ENCODE data around the gene DSTYK. TPM values are rescaled to one million over a fixed set of nuclear protein-coding genes. Genes with fewer than 3 reads are reported as not detected.

DSTYK gene
- polyA plus RNA-seq, 1 donor from 2014 or later = 12.1 TPM

DNA sequence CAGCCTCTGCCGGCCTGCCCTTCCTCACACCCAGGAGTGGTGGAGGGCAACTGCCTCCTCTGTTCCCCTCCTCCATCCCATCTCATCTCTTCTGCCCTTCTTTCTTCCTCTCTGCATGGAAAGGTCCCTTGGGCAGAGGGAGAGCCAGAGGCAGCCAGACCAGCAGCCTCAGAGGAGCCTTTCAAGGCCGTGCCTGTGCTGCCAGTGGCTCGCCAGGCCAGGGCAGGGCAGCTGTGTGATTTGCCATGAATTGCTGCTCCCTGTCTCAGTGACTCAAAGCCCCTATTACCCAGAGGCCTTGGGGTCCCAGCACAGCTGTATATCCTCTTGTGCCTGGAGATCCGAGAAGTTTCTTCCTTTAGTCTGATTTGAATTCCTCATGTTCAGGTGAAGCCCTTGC lies 38.1 kb upstream of the DSTYK start:
- H3K4me2 ChIP-seq (ENCODE audit: low read length) = no peak overlapping the region
- H2AFZ ChIP-seq (ENCODE audit: low read depth, low read length) = no peak overlapping the region
- no peak overlapping the region for H3K27ac ChIP-seq (ENCODE audit: low read length)
- no peak overlapping the region for H3K9ac ChIP-seq (ENCODE audit: low read length)
- no peaks in the 10 kb centered on the region for H3K27me3 ChIP-seq (ENCODE audit: insufficient read depth, low read depth, low read length)
- no peaks in the 10 kb centered on the region for H3K9me3 ChIP-seq (ENCODE audit: low read length)
- no peaks in the 10 kb centered on the region for H3K79me2 ChIP-seq (replicated peaks; ENCODE audit: insufficient read depth, low read length)
- H3F3A ChIP-seq (ENCODE audit: insufficient read depth, low read length, poor library complexity, severe bottlenecking) = no peaks in the 10 kb centered on the region
- H3K4me3 ChIP-seq (ENCODE audit: low read length) = no peak overlapping the region
- H3K36me3 ChIP-seq (ENCODE audit: insufficient read depth, low read length) = no peaks in the 10 kb centered on the region
- no peaks in the 10 kb centered on the region for H4K20me1 ChIP-seq (ENCODE audit: insufficient read depth)
- TF ChIP-seq EZH2 (IDR thresholded peaks at IDR 0.05; ENCODE audit: borderline replicate concordance, insufficient read depth, low read length, poor library complexity, severe bottlenecking) (no peak), POLR2AphosphoS5 (IDR thresholded peaks at IDR 0.05) (no peak), SMC3 (conservative IDR thresholded peaks at IDR 0.05; ENCODE audit: poor library complexity) (no peak)
- no peaks in the 10 kb centered on the region for H3K9me2 ChIP-seq (ENCODE audit: insufficient read depth, low read length)

DNA sequence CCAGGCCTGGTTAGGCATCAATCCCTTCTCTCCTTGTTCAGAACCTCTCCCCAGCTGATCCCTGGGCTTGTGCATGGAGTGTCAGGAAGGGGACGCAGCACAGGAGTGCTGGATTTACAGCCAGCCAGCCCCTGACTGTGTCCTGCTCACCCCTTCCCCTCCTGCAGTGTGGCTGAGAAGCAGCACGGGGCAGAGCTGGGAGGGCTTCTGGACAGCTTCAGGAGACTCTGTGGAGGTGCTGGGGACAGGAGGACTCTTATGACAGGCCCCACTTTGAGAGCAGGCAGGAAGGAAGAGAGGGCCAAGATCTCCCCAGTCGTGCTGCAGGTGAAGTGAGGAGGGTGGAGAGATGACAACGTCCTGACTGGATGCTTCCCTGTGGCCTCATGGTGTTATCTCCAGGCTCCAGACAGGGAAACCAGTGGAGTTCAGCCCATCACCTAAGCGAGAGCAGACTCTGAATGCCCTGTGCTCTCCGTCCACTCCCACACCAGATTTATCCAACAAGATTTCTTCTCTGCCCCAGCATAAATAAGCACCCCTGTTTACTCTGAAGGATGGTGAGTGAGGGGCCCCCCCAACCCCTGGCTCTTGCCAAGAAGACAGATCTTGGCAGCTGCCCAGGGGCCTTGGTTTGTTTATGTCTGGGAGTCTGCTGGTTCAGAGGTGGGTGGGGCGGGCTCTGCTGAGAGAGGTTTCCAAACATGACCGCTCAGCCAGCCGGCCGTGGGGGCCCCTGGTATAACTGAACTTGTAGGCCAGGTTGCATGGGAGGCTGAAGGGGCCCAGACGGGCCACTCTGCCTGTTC lies 37.5 kb upstream of the DSTYK start:
- Histone ChIP-seq H3K4me2 (ENCODE audit: low read length) (no peak overlapping the region), H3K4me3 (ENCODE audit: low read length) (no peak overlapping the region), H2AFZ (ENCODE audit: low read depth, low read length) (no peak overlapping the region), H4K20me1 (ENCODE audit: insufficient read depth) (no peaks in the 10 kb centered on the region), H3K27me3 (ENCODE audit: insufficient read depth, low read depth, low read length) (no peaks in the 10 kb centered on the region), H3K79me2 (replicated peaks; ENCODE audit: insufficient read depth, low read length) (no peaks in the 10 kb centered on the region), H3K9me3 (ENCODE audit: low read length) (no peaks in the 10 kb centered on the region), H3K36me3 (ENCODE audit: insufficient read depth, low read length) (no peaks in the 10 kb centered on the region), H3F3A (ENCODE audit: insufficient read depth, low read length, poor library complexity, severe bottlenecking) (no peaks in the 10 kb centered on the region), H3K9me2 (ENCODE audit: insufficient read depth, low read length) (no peaks in the 10 kb centered on the region), H3K9ac (ENCODE audit: low read length) (no peak overlapping the region), H3K27ac (ENCODE audit: low read length) (no peak overlapping the region)
- no peak for TF ChIP-seq MXI1 (conservative IDR thresholded peaks at IDR 0.05; ENCODE audit: poor library complexity, severe bottlenecking)
- no peak for TF ChIP-seq EP300 (conservative IDR thresholded peaks at IDR 0.05; ENCODE audit: poor library complexity, severe bottlenecking)
- TF ChIP-seq RAD21 (conservative IDR thresholded peaks at IDR 0.05) = no peak
- TF ChIP-seq TAF1 (IDR thresholded peaks at IDR 0.05; ENCODE audit: low read depth) = no peak
- TF ChIP-seq SMC3 (conservative IDR thresholded peaks at IDR 0.05; ENCODE audit: poor library complexity) = no peak
- TF ChIP-seq, protein P1, sequence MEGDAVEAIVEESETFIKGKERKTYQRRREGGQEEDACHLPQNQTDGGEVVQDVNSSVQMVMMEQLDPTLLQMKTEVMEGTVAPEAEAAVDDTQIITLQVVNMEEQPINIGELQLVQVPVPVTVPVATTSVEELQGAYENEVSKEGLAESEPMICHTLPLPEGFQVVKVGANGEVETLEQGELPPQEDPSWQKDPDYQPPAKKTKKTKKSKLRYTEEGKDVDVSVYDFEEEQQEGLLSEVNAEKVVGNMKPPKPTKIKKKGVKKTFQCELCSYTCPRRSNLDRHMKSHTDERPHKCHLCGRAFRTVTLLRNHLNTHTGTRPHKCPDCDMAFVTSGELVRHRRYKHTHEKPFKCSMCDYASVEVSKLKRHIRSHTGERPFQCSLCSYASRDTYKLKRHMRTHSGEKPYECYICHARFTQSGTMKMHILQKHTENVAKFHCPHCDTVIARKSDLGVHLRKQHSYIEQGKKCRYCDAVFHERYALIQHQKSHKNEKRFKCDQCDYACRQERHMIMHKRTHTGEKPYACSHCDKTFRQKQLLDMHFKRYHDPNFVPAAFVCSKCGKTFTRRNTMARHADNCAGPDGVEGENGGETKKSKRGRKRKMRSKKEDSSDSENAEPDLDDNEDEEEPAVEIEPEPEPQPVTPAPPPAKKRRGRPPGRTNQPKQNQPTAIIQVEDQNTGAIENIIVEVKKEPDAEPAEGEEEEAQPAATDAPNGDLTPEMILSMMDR (IDR thresholded peaks at IDR 0.05; ENCODE audit: poor library complexity, severe bottlenecking) = no peak
- TF ChIP-seq, protein P2, sequence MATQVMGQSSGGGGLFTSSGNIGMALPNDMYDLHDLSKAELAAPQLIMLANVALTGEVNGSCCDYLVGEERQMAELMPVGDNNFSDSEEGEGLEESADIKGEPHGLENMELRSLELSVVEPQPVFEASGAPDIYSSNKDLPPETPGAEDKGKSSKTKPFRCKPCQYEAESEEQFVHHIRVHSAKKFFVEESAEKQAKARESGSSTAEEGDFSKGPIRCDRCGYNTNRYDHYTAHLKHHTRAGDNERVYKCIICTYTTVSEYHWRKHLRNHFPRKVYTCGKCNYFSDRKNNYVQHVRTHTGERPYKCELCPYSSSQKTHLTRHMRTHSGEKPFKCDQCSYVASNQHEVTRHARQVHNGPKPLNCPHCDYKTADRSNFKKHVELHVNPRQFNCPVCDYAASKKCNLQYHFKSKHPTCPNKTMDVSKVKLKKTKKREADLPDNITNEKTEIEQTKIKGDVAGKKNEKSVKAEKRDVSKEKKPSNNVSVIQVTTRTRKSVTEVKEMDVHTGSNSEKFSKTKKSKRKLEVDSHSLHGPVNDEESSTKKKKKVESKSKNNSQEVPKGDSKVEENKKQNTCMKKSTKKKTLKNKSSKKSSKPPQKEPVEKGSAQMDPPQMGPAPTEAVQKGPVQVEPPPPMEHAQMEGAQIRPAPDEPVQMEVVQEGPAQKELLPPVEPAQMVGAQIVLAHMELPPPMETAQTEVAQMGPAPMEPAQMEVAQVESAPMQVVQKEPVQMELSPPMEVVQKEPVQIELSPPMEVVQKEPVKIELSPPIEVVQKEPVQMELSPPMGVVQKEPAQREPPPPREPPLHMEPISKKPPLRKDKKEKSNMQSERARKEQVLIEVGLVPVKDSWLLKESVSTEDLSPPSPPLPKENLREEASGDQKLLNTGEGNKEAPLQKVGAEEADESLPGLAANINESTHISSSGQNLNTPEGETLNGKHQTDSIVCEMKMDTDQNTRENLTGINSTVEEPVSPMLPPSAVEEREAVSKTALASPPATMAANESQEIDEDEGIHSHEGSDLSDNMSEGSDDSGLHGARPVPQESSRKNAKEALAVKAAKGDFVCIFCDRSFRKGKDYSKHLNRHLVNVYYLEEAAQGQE (IDR thresholded peaks at IDR 0.05; ENCODE audit: borderline replicate concordance) = no peak
- no peak for TF ChIP-seq POLR2AphosphoS5 (IDR thresholded peaks at IDR 0.05)
- TF ChIP-seq EZH2 (IDR thresholded peaks at IDR 0.05; ENCODE audit: borderline replicate concordance, insufficient read depth, low read length, poor library complexity, severe bottlenecking) = no peak

All from neural cell (in vitro differentiated cells).